ENCODE results near the gene EMX2. TPM values are rescaled to one million over a fixed set of nuclear protein-coding genes. Genes with fewer than 3 reads are reported as not detected.
A peak's percentile ranks its signal among the peaks of the same experiment; 100 is the strongest.

The EMX2 gene
- total RNA-seq, 2 experiments from 2014 or later: not detected

- H3K27me3 Mint-ChIP-seq: peaks cover 2% of the 10 kb centered on the region
- no peaks in the 10 kb centered on the region for H3K9me3 Mint-ChIP-seq (ENCODE audit: low read depth)
- H3K36me3 Mint-ChIP-seq: no peaks in the 10 kb centered on the region
- no peaks in the 10 kb centered on the region for H3K4me1 Mint-ChIP-seq
- CTCF ChIA-PET: no interaction called here
- ATAC-seq: no peak
- no peak overlapping the region for H3K4me3 Mint-ChIP-seq
- no peak for DNase-seq
- H3K27ac Mint-ChIP-seq: no peak overlapping the region
These were observed 30.8 kb upstream of the EMX2 start for GRCh38 chr10:117511601-117512390.

- Mint-ChIP-seq H3K27me3 (peaks cover 15% of the 10 kb centered on the region), H3K36me3 (no peaks in the 10 kb centered on the region), H3K27ac (no peak overlapping the region), H3K4me1 (no peaks in the 10 kb centered on the region), H3K9me3 (ENCODE audit: low read depth) (no peaks in the 10 kb centered on the region), H3K4me3 (no peak overlapping the region)
- ATAC-seq (no peak), DNase-seq (no peak)
- CTCF ChIA-PET: no interaction called here
These were observed 27.6 kb upstream of the EMX2 start for GRCh38 chr10:117514971-117515370.

- CTCF ChIA-PET: no interaction called here
- Mint-ChIP-seq H3K4me1 (no peaks in the 10 kb centered on the region), H3K27me3 (peaks cover 21% of the 10 kb centered on the region), H3K4me3 (no peak overlapping the region), H3K36me3 (no peaks in the 10 kb centered on the region), H3K27ac (no peak overlapping the region), H3K9me3 (ENCODE audit: low read depth) (no peaks in the 10 kb centered on the region)
- DNase-seq: no peak
- ATAC-seq: no peak
These were observed 25.9 kb upstream of the EMX2 start for GRCh38 chr10:117516681-117517080.

GRCh38 chr10:117518246-117518645, 24.3 kb upstream of the EMX2 start:
- Mint-ChIP-seq H3K4me1 (no peaks in the 10 kb centered on the region), H3K27me3 (peaks cover 23% of the 10 kb centered on the region), H3K27ac (no peak overlapping the region), H3K9me3 (ENCODE audit: low read depth) (no peaks in the 10 kb centered on the region), H3K4me3 (no peak overlapping the region), H3K36me3 (no peaks in the 10 kb centered on the region)
- CTCF ChIA-PET: no interaction called here
- DNase-seq: no peak
- ATAC-seq: no peak

GRCh38 chr10:117519286-117519685, 23.3 kb upstream of the EMX2 start:
- Mint-ChIP-seq H3K27me3 (peaks cover 27% of the 10 kb centered on the region), H3K4me1 (no peaks in the 10 kb centered on the region), H3K27ac (no peak overlapping the region), H3K36me3 (no peaks in the 10 kb centered on the region), H3K9me3 (ENCODE audit: low read depth) (no peaks in the 10 kb centered on the region), H3K4me3 (no peak overlapping the region)
- DNase-seq (no peak), ATAC-seq (no peak)
- CTCF ChIA-PET: no interaction called here

- no peak for ATAC-seq
- Mint-ChIP-seq H3K9me3 (ENCODE audit: low read depth) (no peaks in the 10 kb centered on the region), H3K4me3 (no peak overlapping the region), H3K36me3 (no peaks in the 10 kb centered on the region), H3K4me1 (no peaks in the 10 kb centered on the region), H3K27me3 (peaks cover 27% of the 10 kb centered on the region), H3K27ac (no peak overlapping the region)
- no peak for DNase-seq
- CTCF ChIA-PET: no interaction called here
These were observed 22.7 kb upstream of the EMX2 start for GRCh38 chr10:117519879-117520278.

- H3K9me3 Mint-ChIP-seq (ENCODE audit: low read depth): no peaks in the 10 kb centered on the region
- H3K27ac Mint-ChIP-seq: no peak overlapping the region
- H3K4me3 Mint-ChIP-seq: no peak overlapping the region
- ATAC-seq: no peak
- no peak for DNase-seq
- no peaks in the 10 kb centered on the region for H3K4me1 Mint-ChIP-seq
- peaks cover 77% of the 10 kb centered on the region for H3K27me3 Mint-ChIP-seq
- no peaks in the 10 kb centered on the region for H3K36me3 Mint-ChIP-seq
- CTCF ChIA-PET: interaction anchor here (1.2 kb wide), 1 partner anchor 314 kb away, joined by 3 read pairs; no protein-coding TSS in a partner anchor
These were observed 11.8 kb upstream of the EMX2 start for GRCh38 chr10:117530791-117531190.

GRCh38 chr10:117531371-117532002, 11.1 kb upstream of the EMX2 start:
- DNase-seq: no peak
- Mint-ChIP-seq H3K27me3 (peaks cover 82% of the 10 kb centered on the region), H3K36me3 (no peaks in the 10 kb centered on the region), H3K4me1 (peaks cover under 1% of the 10 kb centered on the region), H3K27ac (no peak overlapping the region), H3K4me3 (no peak overlapping the region), H3K9me3 (ENCODE audit: low read depth) (no peaks in the 10 kb centered on the region)
- CTCF ChIA-PET: interaction anchor here (1.2 kb wide), 1 partner anchor 315 kb away, joined by 3 read pairs; no protein-coding TSS in a partner anchor
- ATAC-seq: no peak

- H3K36me3 Mint-ChIP-seq: no peaks in the 10 kb centered on the region
- H3K9me3 Mint-ChIP-seq (ENCODE audit: low read depth): no peaks in the 10 kb centered on the region
- H3K4me3 Mint-ChIP-seq: no peak overlapping the region
- peaks cover 87% of the 10 kb centered on the region for H3K27me3 Mint-ChIP-seq
- H3K27ac Mint-ChIP-seq: no peak overlapping the region
- no peak for ATAC-seq
- CTCF ChIA-PET: interaction anchor here (1.2 kb wide), 1 partner anchor 315 kb away, joined by 3 read pairs; no protein-coding TSS in a partner anchor
- DNase-seq: no peak
- H3K4me1 Mint-ChIP-seq: peaks cover 2% of the 10 kb centered on the region
These were observed 10.6 kb upstream of the EMX2 start for GRCh38 chr10:117532003-117532385.

GRCh38 chr10:117532451-117533107, 10.0 kb upstream of the EMX2 start:
- CTCF ChIA-PET: no interaction called here
- DNase-seq (no peak), ATAC-seq (no peak)
- H3K27ac Mint-ChIP-seq: no peak overlapping the region
- H3K4me1 Mint-ChIP-seq: peaks cover 2% of the 10 kb centered on the region
- no peak overlapping the region for H3K4me3 Mint-ChIP-seq
- H3K36me3 Mint-ChIP-seq: no peaks in the 10 kb centered on the region
- peaks cover 88% of the 10 kb centered on the region for H3K27me3 Mint-ChIP-seq
- H3K9me3 Mint-ChIP-seq (ENCODE audit: low read depth): no peaks in the 10 kb centered on the region

GRCh38 chr10:117533507-117534281, 8.9 kb upstream of the EMX2 start:
- Mint-ChIP-seq H3K4me1 (peaks cover 5% of the 10 kb centered on the region), H3K36me3 (no peaks in the 10 kb centered on the region), H3K27ac (peak overlapping the region; percentile 63), H3K4me3 (no peak overlapping the region), H3K9me3 (ENCODE audit: low read depth) (no peaks in the 10 kb centered on the region), H3K27me3 (peaks cover 89% of the 10 kb centered on the region)
- CTCF ChIA-PET: no interaction called here
- DNase-seq (no peak), ATAC-seq (no peak)

GRCh38 chr10:117534321-117535297, 7.9 kb upstream of the EMX2 start:
- CTCF ChIA-PET: no interaction called here
- Mint-ChIP-seq H3K4me1 (peaks cover 5% of the 10 kb centered on the region), H3K36me3 (no peaks in the 10 kb centered on the region), H3K27ac (no peak overlapping the region), H3K9me3 (ENCODE audit: low read depth) (no peaks in the 10 kb centered on the region), H3K4me3 (no peak overlapping the region), H3K27me3 (peaks cover 88% of the 10 kb centered on the region)
- no peak for DNase-seq
- ATAC-seq: no peak

All from activated CD8-positive, alpha-beta memory T cell treated with anti-CD3 and anti-CD28 coated beads, Interleukin-2, amount 10 ng/mL, durations not matched to agents 7 days and 5 days (primary cell).